ENCODE data around the gene CDKAL1.

The CDKAL1 gene

GRCh38 chr6:20885076-20885475 lies 350.8 kb downstream of the CDKAL1 start:
- H3K9me3 ChIP-seq (ENCODE audit: control insufficient read depth in 1 of 2, low read length in 2 of 2): peaks cover 0 to 7% of the 10 kb centered on the region in 2 donors
- no peak overlapping the region for H3K9ac ChIP-seq (ENCODE audit: low read depth in 1 of 2, low read length in 2 of 2)
- no peak overlapping the region for H3K27ac ChIP-seq (ENCODE audit: low read depth, low read length)
- no peaks in the 10 kb centered on the region for H3K4me1 ChIP-seq (ENCODE audit: control insufficient read depth in 1 of 2, insufficient read depth in 2 of 2, low read length in 2 of 2)
- no peaks in the 10 kb centered on the region for H3K27me3 ChIP-seq (ENCODE audit: control insufficient read depth in 1 of 2, insufficient read depth in 2 of 2, low read length in 2 of 2)
- peaks cover 0 to 3% of the 10 kb centered on the region in 2 donors for H3K36me3 ChIP-seq (ENCODE audit: control insufficient read depth in 1 of 2, insufficient read depth in 2 of 2, low read length in 2 of 2)
- no peak overlapping the region for H3K4me3 ChIP-seq (ENCODE audit: low read depth in 1 of 2, low read length in 2 of 2)

GRCh38 chr6:20891161-20891560 lies 356.9 kb downstream of the CDKAL1 start:
- Histone ChIP-seq H3K27me3 (ENCODE audit: control insufficient read depth in 1 of 2, insufficient read depth in 2 of 2, low read length in 2 of 2) (no peaks in the 10 kb centered on the region), H3K4me3 (ENCODE audit: low read depth in 1 of 2, low read length in 2 of 2) (no peak overlapping the region), H3K9me3 (ENCODE audit: control insufficient read depth in 1 of 2, low read length in 2 of 2) (no peaks in the 10 kb centered on the region), H3K27ac (ENCODE audit: low read depth, low read length) (no peak overlapping the region), H3K36me3 (ENCODE audit: control insufficient read depth in 1 of 2, insufficient read depth in 2 of 2, low read length in 2 of 2) (peaks cover 0 to 6% of the 10 kb centered on the region in 2 donors), H3K4me1 (ENCODE audit: control insufficient read depth in 1 of 2, insufficient read depth in 2 of 2, low read length in 2 of 2) (no peaks in the 10 kb centered on the region), H3K9ac (ENCODE audit: low read depth in 1 of 2, low read length in 2 of 2) (no peak overlapping the region)

GRCh38 chr6:20892365-20892764 lies 358.1 kb downstream of the CDKAL1 start:
- Histone ChIP-seq H3K27me3 (ENCODE audit: control insufficient read depth in 1 of 2, insufficient read depth in 2 of 2, low read length in 2 of 2) (no peaks in the 10 kb centered on the region), H3K4me1 (ENCODE audit: control insufficient read depth in 1 of 2, insufficient read depth in 2 of 2, low read length in 2 of 2) (no peaks in the 10 kb centered on the region), H3K4me3 (ENCODE audit: low read depth in 1 of 2, low read length in 2 of 2) (no peak overlapping the region), H3K9ac (ENCODE audit: low read depth in 1 of 2, low read length in 2 of 2) (no peak overlapping the region), H3K36me3 (ENCODE audit: control insufficient read depth in 1 of 2, insufficient read depth in 2 of 2, low read length in 2 of 2) (peaks cover 0 to 6% of the 10 kb centered on the region in 2 donors), H3K27ac (ENCODE audit: low read depth, low read length) (no peak overlapping the region), H3K9me3 (ENCODE audit: control insufficient read depth in 1 of 2, low read length in 2 of 2) (no peaks in the 10 kb centered on the region)

- Histone ChIP-seq H3K27me3 (ENCODE audit: control insufficient read depth in 1 of 2, insufficient read depth in 2 of 2, low read length in 2 of 2) (no peaks in the 10 kb centered on the region), H3K36me3 (ENCODE audit: control insufficient read depth in 1 of 2, insufficient read depth in 2 of 2, low read length in 2 of 2) (peaks cover 0 to 6% of the 10 kb centered on the region in 2 donors), H3K4me3 (ENCODE audit: low read depth in 1 of 2, low read length in 2 of 2) (no peak overlapping the region), H3K4me1 (ENCODE audit: control insufficient read depth in 1 of 2, insufficient read depth in 2 of 2, low read length in 2 of 2) (no peaks in the 10 kb centered on the region), H3K9me3 (ENCODE audit: control insufficient read depth in 1 of 2, low read length in 2 of 2) (no peaks in the 10 kb centered on the region), H3K9ac (ENCODE audit: low read depth in 1 of 2, low read length in 2 of 2) (no peak overlapping the region), H3K27ac (ENCODE audit: low read depth, low read length) (no peak overlapping the region)
Measured at GRCh38 chr6:20893412-20893811, 359.2 kb downstream of the CDKAL1 start.

GRCh38 chr6:20900389-20901160 lies 366.3 kb downstream of the CDKAL1 start:
- Histone ChIP-seq H3K4me1 (ENCODE audit: control insufficient read depth in 1 of 2, insufficient read depth in 2 of 2, low read length in 2 of 2) (no peaks in the 10 kb centered on the region), H3K9ac (ENCODE audit: low read depth in 1 of 2, low read length in 2 of 2) (no peak overlapping the region), H3K27me3 (ENCODE audit: control insufficient read depth in 1 of 2, insufficient read depth in 2 of 2, low read length in 2 of 2) (no peaks in the 10 kb centered on the region), H3K36me3 (ENCODE audit: control insufficient read depth in 1 of 2, insufficient read depth in 2 of 2, low read length in 2 of 2) (peaks cover 0 to 4% of the 10 kb centered on the region in 2 donors), H3K9me3 (ENCODE audit: control insufficient read depth in 1 of 2, low read length in 2 of 2) (no peaks in the 10 kb centered on the region), H3K4me3 (ENCODE audit: low read depth in 1 of 2, low read length in 2 of 2) (no peak overlapping the region), H3K27ac (ENCODE audit: low read depth, low read length) (no peak overlapping the region)

- H3K36me3 ChIP-seq (ENCODE audit: control insufficient read depth in 1 of 2, insufficient read depth in 2 of 2, low read length in 2 of 2): peaks cover 0 to 2% of the 10 kb centered on the region in 2 donors
- H3K27ac ChIP-seq (ENCODE audit: low read depth, low read length): no peak overlapping the region
- H3K4me3 ChIP-seq (ENCODE audit: low read depth in 1 of 2, low read length in 2 of 2): no peak overlapping the region
- no peaks in the 10 kb centered on the region for H3K27me3 ChIP-seq (ENCODE audit: control insufficient read depth in 1 of 2, insufficient read depth in 2 of 2, low read length in 2 of 2)
- no peaks in the 10 kb centered on the region for H3K9me3 ChIP-seq (ENCODE audit: control insufficient read depth in 1 of 2, low read length in 2 of 2)
- no peaks in the 10 kb centered on the region for H3K4me1 ChIP-seq (ENCODE audit: control insufficient read depth in 1 of 2, insufficient read depth in 2 of 2, low read length in 2 of 2)
- no peak overlapping the region for H3K9ac ChIP-seq (ENCODE audit: low read depth in 1 of 2, low read length in 2 of 2)
Measured at GRCh38 chr6:20905377-20905776, 371.1 kb downstream of the CDKAL1 start.

- no peak overlapping the region for H3K27ac ChIP-seq (ENCODE audit: low read depth, low read length)
- H3K9ac ChIP-seq (ENCODE audit: low read depth in 1 of 2, low read length in 2 of 2): no peak overlapping the region
- H3K36me3 ChIP-seq (ENCODE audit: control insufficient read depth in 1 of 2, insufficient read depth in 2 of 2, low read length in 2 of 2): peaks cover 0 to 2% of the 10 kb centered on the region in 2 donors
Measured at GRCh38 chr6:20906945-20907344, 372.7 kb downstream of the CDKAL1 start.

GRCh38 chr6:20907486-20908071 lies 373.3 kb downstream of the CDKAL1 start:
- H3K4me1 ChIP-seq (ENCODE audit: control insufficient read depth in 1 of 2, insufficient read depth in 2 of 2, low read length in 2 of 2): no peaks in the 10 kb centered on the region

More at GRCh38 chr6:20906945-20907344, 372.7 kb downstream of the CDKAL1 start:
- H3K9me3 ChIP-seq (ENCODE audit: control insufficient read depth in 1 of 2, low read length in 2 of 2): no peaks in the 10 kb centered on the region
- H3K4me3 ChIP-seq (ENCODE audit: low read depth in 1 of 2, low read length in 2 of 2): no peak overlapping the region
- no peaks in the 10 kb centered on the region for H3K27me3 ChIP-seq (ENCODE audit: control insufficient read depth in 1 of 2, insufficient read depth in 2 of 2, low read length in 2 of 2)
- H3K4me1 ChIP-seq (ENCODE audit: control insufficient read depth in 1 of 2, insufficient read depth in 2 of 2, low read length in 2 of 2): no peaks in the 10 kb centered on the region

GRCh38 chr6:20909621-20910020 lies 375.4 kb downstream of the CDKAL1 start:
- Histone ChIP-seq H3K4me3 (ENCODE audit: low read depth in 1 of 2, low read length in 2 of 2) (no peak overlapping the region), H3K27ac (ENCODE audit: low read depth, low read length) (no peak overlapping the region), H3K9ac (ENCODE audit: low read depth in 1 of 2, low read length in 2 of 2) (no peak overlapping the region), H3K4me1 (ENCODE audit: control insufficient read depth in 1 of 2, insufficient read depth in 2 of 2, low read length in 2 of 2) (no peaks in the 10 kb centered on the region), H3K27me3 (ENCODE audit: control insufficient read depth in 1 of 2, insufficient read depth in 2 of 2, low read length in 2 of 2) (no peaks in the 10 kb centered on the region), H3K9me3 (ENCODE audit: control insufficient read depth in 1 of 2, low read length in 2 of 2) (no peaks in the 10 kb centered on the region), H3K36me3 (ENCODE audit: control insufficient read depth in 1 of 2, insufficient read depth in 2 of 2, low read length in 2 of 2) (peaks cover 0 to 2% of the 10 kb centered on the region in 2 donors)

More at GRCh38 chr6:20907486-20908071, 373.3 kb downstream of the CDKAL1 start:
- Histone ChIP-seq H3K9me3 (ENCODE audit: control insufficient read depth in 1 of 2, low read length in 2 of 2) (no peaks in the 10 kb centered on the region), H3K9ac (ENCODE audit: low read depth in 1 of 2, low read length in 2 of 2) (no peak overlapping the region), H3K4me3 (ENCODE audit: low read depth in 1 of 2, low read length in 2 of 2) (no peak overlapping the region), H3K27ac (ENCODE audit: low read depth, low read length) (no peak overlapping the region), H3K36me3 (ENCODE audit: control insufficient read depth in 1 of 2, insufficient read depth in 2 of 2, low read length in 2 of 2) (peaks cover 0 to 2% of the 10 kb centered on the region in 2 donors), H3K27me3 (ENCODE audit: control insufficient read depth in 1 of 2, insufficient read depth in 2 of 2, low read length in 2 of 2) (no peaks in the 10 kb centered on the region)

GRCh38 chr6:20911712-20912111 lies 377.5 kb downstream of the CDKAL1 start:
- Histone ChIP-seq H3K9me3 (ENCODE audit: control insufficient read depth in 1 of 2, low read length in 2 of 2) (peaks cover 5 to 9% of the 10 kb centered on the region in 2 donors), H3K27me3 (ENCODE audit: control insufficient read depth in 1 of 2, insufficient read depth in 2 of 2, low read length in 2 of 2) (no peaks in the 10 kb centered on the region), H3K36me3 (ENCODE audit: control insufficient read depth in 1 of 2, insufficient read depth in 2 of 2, low read length in 2 of 2) (no peaks in the 10 kb centered on the region), H3K27ac (ENCODE audit: low read depth, low read length) (no peak overlapping the region), H3K4me1 (ENCODE audit: control insufficient read depth in 1 of 2, insufficient read depth in 2 of 2, low read length in 2 of 2) (no peaks in the 10 kb centered on the region), H3K9ac (ENCODE audit: low read depth in 1 of 2, low read length in 2 of 2) (no peak overlapping the region), H3K4me3 (ENCODE audit: low read depth in 1 of 2, low read length in 2 of 2) (no peak overlapping the region)
